IMR-90 (cell line): ENCODE measurements around the gene FOXR1. TPM values are rescaled to one million over a fixed set of nuclear protein-coding genes. Genes with fewer than 3 reads are reported as not detected.
"Not testable (repeated sequence)": the region's sequence is repeated elsewhere in the genome, so short reads cannot be mapped to it uniquely, and the experiment has no call there.

Source experiments
- ATAC-seq: fragments of 200-7000 bp; cut with Tn5 transposase; 2 replicates; pipeline ENCODE4 v1.9.1; 2020; ENCODE audit warnings: low read depth, mild to moderate bottlenecking, moderate library complexity
- BruUV-seq: library from RNA; stranded (reverse); fragments of 400-500 nt; replicated peaks from 2 replicates; lab custom pipeline; 2021; lab: Mats Ljungman, UMichigan
- CTCF ChIA-PET: fragments of 300-600 bp; formaldehyde crosslinking; extraction: SDS; loops from one replicate; lab custom pipeline; 2021; ENCODE audit warnings: antibody characterized with exemption; lab: Yijun Ruan, JAX
- POLR2A ChIA-PET: fragments of 300-600 bp; sonication (Branson Sonifier 250); formaldehyde crosslinking; loops from one replicate; lab custom pipeline; 2022; ENCODE audit warnings: antibody characterized with exemption; ENCODE audit not compliant: unreplicated experiment; lab: Charles Lee
- DNase-seq: peaks from one replicate; pipeline ENCODE4 v3.0.0; 2013
- H2AFZ ChIP-seq: replicated peaks from 2 replicates; pipeline ENCODE3; 2013; ENCODE audit warnings: low read length, mild to moderate bottlenecking; ENCODE audit not compliant: poor library complexity
- H2AK5ac ChIP-seq: 2 replicates; pipeline ENCODE4 v1.6.1; 2013; ENCODE audit warnings: low read depth, low read length, inconsistent platforms
- H2AK9ac ChIP-seq: replicated peaks from 2 replicates; pipeline ENCODE3; 2013; ENCODE audit warnings: mild to moderate bottlenecking, low read depth, low read length, moderate library complexity; ENCODE audit not compliant: poor library complexity
- H2BK120ac ChIP-seq: 2 replicates; pipeline ENCODE4 v1.6.1; 2013; ENCODE audit warnings: low read depth, low read length, inconsistent platforms
- H2BK15ac ChIP-seq: 3 replicates; pipeline ENCODE4 v1.6.1; 2013; ENCODE audit warnings: low read depth, low read length, inconsistent platforms
- H2BK20ac ChIP-seq: 2 replicates; pipeline ENCODE4 v1.6.1; 2013; ENCODE audit warnings: low read depth, mild to moderate bottlenecking, inconsistent platforms, low read length, moderate library complexity
- H2BK5ac ChIP-seq: 2 replicates; pipeline ENCODE4 v1.6.1; 2013; ENCODE audit warnings: mild to moderate bottlenecking, low read depth, low read length, inconsistent platforms; ENCODE audit not compliant: poor library complexity, severe bottlenecking
- H3K14ac ChIP-seq: replicated peaks from 2 replicates; pipeline ENCODE4 v1.6.1; 2013; ENCODE audit warnings: low read depth, low read length, inconsistent platforms
- H3K18ac ChIP-seq: 2 replicates; pipeline ENCODE4 v1.6.1; 2013; ENCODE audit warnings: low read depth, low read length, control low read depth
- H3K23ac ChIP-seq: 2 replicates; pipeline ENCODE4 v1.6.1; 2013; ENCODE audit warnings: low read depth, low read length, inconsistent platforms
- H3K27ac ChIP-seq: 2 replicates; pipeline ENCODE4 v1.5.1; 2013; ENCODE audit warnings: mild to moderate bottlenecking, control low read depth, low read length; ENCODE audit not compliant: insufficient read depth
- H3K27me3 ChIP-seq: 2 replicates; pipeline ENCODE4 v1.6.1; 2013; ENCODE audit warnings: low read length; ENCODE audit not compliant: control insufficient read depth, insufficient read depth
- H3K36me3 ChIP-seq: 2 replicates; pipeline ENCODE4 v1.6.1; 2013; ENCODE audit warnings: low read length, mixed read lengths; ENCODE audit not compliant: control insufficient read depth, insufficient read depth
- H3K4ac ChIP-seq: 2 replicates; pipeline ENCODE4 v1.6.1; 2013; ENCODE audit warnings: low read depth, low read length, inconsistent platforms
- H3K4me1 ChIP-seq: 2 replicates; pipeline ENCODE4 v1.6.1; 2013; ENCODE audit warnings: low read length, mixed read lengths; ENCODE audit not compliant: control insufficient read depth, insufficient read depth
- H3K4me2 ChIP-seq: 2 replicates; pipeline ENCODE4 v1.6.1; 2013; ENCODE audit warnings: low read depth, mild to moderate bottlenecking, control low read depth, low read length, moderate library complexity
- H3K4me3 ChIP-seq: 2 replicates; pipeline ENCODE4 v1.5.1; 2013; ENCODE audit warnings: low read depth, mild to moderate bottlenecking, control low read depth, low read length, moderate library complexity; ENCODE audit not compliant: insufficient read depth
- H3K56ac ChIP-seq: 2 replicates; pipeline ENCODE4 v1.6.1; 2013; ENCODE audit warnings: low read length, inconsistent platforms; ENCODE audit not compliant: insufficient read depth; ENCODE audit errors: extremely low read depth
- H3K79me1 ChIP-seq, 2 experiments: 2 replicates each; pipeline ENCODE4 v1.6.1; 2013; ENCODE audit warnings: low read length in 2 of 2, inconsistent platforms in 1 of 2, low read depth in 1 of 2
- H3K9ac ChIP-seq: 2 replicates; pipeline ENCODE4 v1.6.1; 2013; ENCODE audit warnings: low read depth, low read length, control low read depth
- H3K9me1 ChIP-seq: 2 replicates; pipeline ENCODE4 v1.6.1; 2013; ENCODE audit warnings: low read length, inconsistent platforms; ENCODE audit not compliant: insufficient read depth
- H3K9me3 ChIP-seq: 2 replicates; pipeline ENCODE4 v1.6.1; 2013; ENCODE audit warnings: low read length; ENCODE audit not compliant: control insufficient read depth, insufficient read depth
- H4K20me1 ChIP-seq: 2 replicates; pipeline ENCODE4 v1.6.1; 2013; ENCODE audit warnings: low read length, inconsistent platforms; ENCODE audit not compliant: insufficient read depth
- H4K5ac ChIP-seq: 2 replicates; pipeline ENCODE4 v1.6.1; 2013; ENCODE audit warnings: mild to moderate bottlenecking, low read depth, low read length, control low read depth
- H4K8ac ChIP-seq, 2 experiments: 2 replicates each; pipeline ENCODE4 v1.6.1; 2013; ENCODE audit warnings: low read depth in 2 of 2, low read length in 2 of 2, control low read depth in 1 of 2, inconsistent platforms in 1 of 2
- H4K91ac ChIP-seq: 2 replicates; pipeline ENCODE4 v1.6.1; 2013; ENCODE audit warnings: low read depth, low read length, inconsistent platforms; ENCODE audit not compliant: insufficient read depth
- MAFK ChIP-seq: IDR thresholded peaks from 2 replicates; pipeline ENCODE4 v1.6.1; 2012; ENCODE audit warnings: low read depth, low read length, improper control_type of control experiment
- NFE2L2 ChIP-seq: fragments of 150-350 bp; IDR thresholded peaks from 2 replicates; pipeline ENCODE4 v1.6.1; 2016; ENCODE audit warnings: low read depth, mild to moderate bottlenecking, low read length
- RCOR1 ChIP-seq: IDR thresholded peaks from 2 replicates; pipeline ENCODE4 v1.6.1; 2012; ENCODE audit warnings: mild to moderate bottlenecking, low read length, improper control_type of control experiment; ENCODE audit not compliant: insufficient replicate concordance
- RFX5 ChIP-seq: IDR thresholded peaks from 2 replicates; pipeline ENCODE4 v1.8.0; 2012; ENCODE audit warnings: low read depth, mild to moderate bottlenecking, low read length, moderate library complexity
- WGBS, 2 experiments: methylation state at CpG; one replicate each; pipeline versions ENCODE4 v1.1.5 to v1.1.7; 2013; ENCODE audit warnings: missing lambda C conversion rate in 2 of 2; ENCODE audit not compliant: insufficient read length in 1 of 2; ENCODE audit errors: extremely low coverage in 2 of 2; 5-methylcytosine and 5-hydroxymethylcytosine counted together
- dilution Hi-C: fragments of 300-500 bp; cut with HindIII; formaldehyde crosslinking; loops from one replicate; pipeline ENCODE4 v1.14.3; 2018; ENCODE audit warnings: low sequenced_read_pairs; ENCODE audit not compliant: unreplicated experiment
- in situ Hi-C: fragments of 300-500 bp; cut with MboI; formaldehyde crosslinking; loops from 3 replicates; pipeline ENCODE4 v1.14.3; 2019; ENCODE audit warnings: low sequenced_read_pairs, inconsistent platforms, mixed read lengths
- intact Hi-C: fragments of 100-400 bp; cut with micrococcal nuclease; formaldehyde crosslinking; loops from 2 replicates; pipeline ENCODE4 v1.10.0; 2022
- polyA plus RNA-seq, 3 experiments: library from polyadenylated mRNA; depleted of rRNA; stranded (reverse); fragments of >200 nt; gene quantifications; 2 replicates each; pipeline ENCODE4 v1.2.3, GENCODE V29; 2012; ENCODE audit warnings: low replicate concordance in 1 of 3
- total RNA-seq: library from RNA; depleted of rRNA; stranded (reverse); fragments of >200 nt; gene quantifications from 2 replicates; pipeline ENCODE4 v1.2.3, GENCODE V29; 2012

FOXR1 gene
- total and polyA plus RNA-seq, 2 of the 4 experiments (the other 2 are of a cell fraction): not detected

- POLR2A ChIA-PET: no interaction called here
- H2BK20ac ChIP-seq: no peak overlapping the region
- no peak overlapping the region for H3K4me2 ChIP-seq
- H2BK120ac ChIP-seq: no peak overlapping the region
- no peak overlapping the region for H4K5ac ChIP-seq
- intact Hi-C loops: no loop called here
- H3K18ac ChIP-seq: no peak overlapping the region
- DNase-seq: no peak
- no peak overlapping the region for H2BK5ac ChIP-seq
- dilution Hi-C loops: no loop called here
- no TSS peak for BruUV-seq
- no peaks in the 10 kb centered on the region for H4K20me1 ChIP-seq
- no peak overlapping the region for H3K9ac ChIP-seq
- H3K9me3 ChIP-seq: no peaks in the 10 kb centered on the region
- CTCF ChIA-PET: no interaction called here
- no peaks in the 10 kb centered on the region; the same call in 1 of the 2 replicates for H3K9me1 ChIP-seq
- no peak overlapping the region for H2AFZ ChIP-seq
- H3K27me3 ChIP-seq: no peaks in the 10 kb centered on the region
- H2AK5ac ChIP-seq: no peak overlapping the region
- no peaks in the 10 kb centered on the region for H3K79me1 ChIP-seq
- WGBS, 2 experiments: 100% methylated on average over 1 of the region's 5 CpGs; no CpG with 5 or more reads in 1 of the 2 experiments
- no peak overlapping the region for H2AK9ac ChIP-seq
- H3K23ac ChIP-seq: no peak overlapping the region
- no peak overlapping the region for H3K56ac ChIP-seq
- no peak overlapping the region for H3K14ac ChIP-seq
- no peak overlapping the region for H3K4me3 ChIP-seq
- H2BK15ac ChIP-seq: no peak overlapping the region
- no peak for ATAC-seq
- no peak overlapping the region for H3K4ac ChIP-seq
- no peaks in the 10 kb centered on the region for H3K4me1 ChIP-seq
- H3K27ac ChIP-seq: no peak overlapping the region
- H4K91ac ChIP-seq: no peak overlapping the region
- no peaks in the 10 kb centered on the region for H3K36me3 ChIP-seq
- no peak overlapping the region for H4K8ac ChIP-seq
- TF ChIP-seq MAFK (no peak), RFX5 (no peak), NFE2L2 (no peak), RCOR1 (no peak)
- in situ Hi-C loops: no loop called here
Measured at GRCh38 chr11:118988280-118988679, 16.7 kb downstream of the FOXR1 start.

GRCh38 chr11:118991486-118992038, 20.0 kb downstream of the FOXR1 start:
- H2AK9ac ChIP-seq, H3K9ac ChIP-seq, H3K14ac ChIP-seq, H4K20me1 ChIP-seq, H3K36me3 ChIP-seq, H3K27ac ChIP-seq, ATAC-seq, dilution Hi-C loops, H3K9me1 ChIP-seq, H2BK120ac ChIP-seq, H4K8ac ChIP-seq, CTCF ChIA-PET, H2BK5ac ChIP-seq, H3K4me2 ChIP-seq, intact Hi-C loops, H3K23ac ChIP-seq, H4K91ac ChIP-seq, H3K79me1 ChIP-seq, H3K18ac ChIP-seq, H2AFZ ChIP-seq, H2BK20ac ChIP-seq, in situ Hi-C loops, H3K9me3 ChIP-seq, DNase-seq, H3K4ac ChIP-seq, H3K4me1 ChIP-seq, BruUV-seq, H2AK5ac ChIP-seq, H4K5ac ChIP-seq, H2BK15ac ChIP-seq, H3K27me3 ChIP-seq, H3K4me3 ChIP-seq, H3K56ac ChIP-seq, POLR2A ChIA-PET: not testable (repeated sequence)
- WGBS, 2 experiments: 95% methylated on average over 4 of the region's 44 CpGs; no CpG with 5 or more reads in 1 of the 2 experiments
